ENCODE results near the gene ADGRL1.
"Not testable (repeated sequence)": the region's sequence is repeated elsewhere in the genome, so short reads cannot be mapped to it uniquely, and the experiment has no call there.

Gene ADGRL1

DNA sequence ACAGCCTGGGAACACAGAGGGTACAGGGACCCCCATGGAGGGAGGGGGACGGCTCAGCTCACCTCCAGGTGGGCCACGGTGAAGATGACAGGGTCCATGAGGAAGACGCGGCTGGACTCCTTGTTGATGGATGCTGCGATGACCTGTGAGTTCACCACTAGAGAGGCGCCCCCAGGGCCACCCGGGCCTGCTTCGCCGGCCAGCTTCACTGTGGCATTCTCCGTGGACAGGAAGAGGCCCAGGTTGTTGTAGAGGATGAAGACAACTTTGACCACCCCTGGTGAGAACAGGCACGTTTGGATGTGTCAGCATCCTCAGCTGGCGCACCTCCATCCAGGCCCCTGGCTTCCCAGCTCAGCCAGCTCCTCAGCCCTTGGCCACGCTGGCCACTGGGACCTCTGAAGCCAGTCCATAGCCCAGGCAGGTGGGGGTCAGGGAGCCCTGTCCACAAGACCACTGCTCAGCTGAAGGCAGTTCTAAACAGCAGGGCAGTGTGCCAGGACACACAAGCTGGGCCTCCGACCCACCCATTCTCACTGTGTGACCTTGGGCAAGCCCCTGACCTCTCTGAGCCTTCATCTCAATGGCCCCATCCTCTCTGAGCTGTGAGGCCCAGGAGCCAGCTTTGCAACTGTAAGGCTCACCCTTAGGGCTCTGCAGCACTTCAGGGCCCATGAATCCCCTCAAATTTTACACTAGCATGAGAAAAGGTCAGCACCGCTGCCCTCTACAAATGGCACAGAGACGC is 47.5 kb downstream of the ADGRL1 start:
- DNase-seq: no peak

- no peak for DNase-seq
These were observed 48.8 kb downstream of the ADGRL1 start for GRCh38 chr19:14156971-14157717.

GRCh38 chr19:14156122-14156521 is 49.8 kb downstream of the ADGRL1 start:
- no peak for DNase-seq

DNA sequence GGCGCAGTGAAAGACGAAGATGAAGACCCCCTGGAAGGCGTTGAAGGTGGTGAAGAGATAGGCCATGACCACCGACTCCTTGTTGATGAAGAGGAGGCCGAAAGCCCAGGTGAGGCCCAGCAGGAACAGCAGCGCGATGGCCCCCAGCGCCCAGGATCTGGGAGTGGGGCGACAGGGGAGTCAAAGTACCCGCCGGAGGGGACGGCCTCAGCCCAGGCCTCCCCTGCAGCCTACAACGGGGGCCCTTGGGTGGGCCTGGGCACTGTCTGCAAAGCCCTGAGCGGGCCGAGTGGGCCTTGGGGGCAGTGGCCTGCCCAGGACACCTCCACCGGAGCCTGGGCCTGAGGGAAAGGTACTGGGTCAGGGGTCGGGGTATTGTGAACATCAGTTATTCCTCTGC is 50.6 kb downstream of the ADGRL1 start:
- no peak for DNase-seq

- no peak for DNase-seq
These were observed 53.3 kb downstream of the ADGRL1 start for GRCh38 chr19:14152713-14153112.

DNA sequence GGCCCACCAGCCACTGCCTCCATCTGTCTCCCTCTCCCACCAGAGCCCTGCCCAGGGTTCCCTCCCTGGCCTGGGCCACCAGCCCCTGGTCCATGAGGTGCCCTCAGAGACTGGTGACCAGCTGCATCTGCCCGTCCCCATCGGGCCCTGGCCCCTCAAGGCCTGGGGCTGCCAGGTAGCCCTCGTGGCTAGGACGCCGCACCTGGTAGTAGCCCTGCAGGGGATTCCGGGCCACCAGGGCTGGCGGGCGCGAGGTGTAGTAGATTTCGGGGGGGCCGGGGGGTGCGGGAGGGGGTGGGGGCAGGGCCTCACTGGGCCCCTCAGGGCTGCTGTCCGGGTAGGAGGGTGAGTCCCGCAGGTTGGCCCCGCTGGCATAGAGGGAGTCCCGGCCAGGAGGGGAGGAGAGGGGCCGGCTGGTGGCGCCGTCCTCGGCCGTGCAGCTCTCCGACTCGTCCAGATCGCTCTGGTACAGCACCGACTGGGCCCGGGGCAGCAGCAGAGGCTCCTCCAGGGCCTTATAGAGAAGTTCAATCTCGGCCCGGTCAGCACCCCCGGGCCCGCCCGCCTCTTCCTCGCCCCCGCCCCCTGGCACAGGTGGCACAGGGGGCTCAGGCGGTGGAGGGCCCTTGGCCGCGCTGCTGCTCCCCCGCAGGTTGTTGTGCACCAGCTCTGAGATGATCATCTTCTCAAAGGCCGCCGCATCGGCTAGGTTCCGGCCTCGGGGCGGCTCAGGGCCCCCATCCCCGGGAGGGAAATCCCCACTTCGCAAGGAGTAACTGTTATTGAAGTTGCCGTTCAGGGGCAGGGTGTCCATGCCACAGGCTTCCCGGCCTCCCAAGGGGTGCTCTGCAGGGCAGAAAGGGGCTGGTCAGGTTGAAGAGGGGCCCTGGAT is 55.0 kb downstream of the ADGRL1 start:
- DNase-seq: no peak

GRCh38 chr19:14150041-14150769 is 55.8 kb downstream of the ADGRL1 start:
- DNase-seq: no peak

GRCh38 chr19:14149509-14149994 is 56.4 kb downstream of the ADGRL1 start:
- no peak for DNase-seq

- no peak for DNase-seq
These were observed 57.1 kb downstream of the ADGRL1 start for GRCh38 chr19:14148751-14149410.

DNA sequence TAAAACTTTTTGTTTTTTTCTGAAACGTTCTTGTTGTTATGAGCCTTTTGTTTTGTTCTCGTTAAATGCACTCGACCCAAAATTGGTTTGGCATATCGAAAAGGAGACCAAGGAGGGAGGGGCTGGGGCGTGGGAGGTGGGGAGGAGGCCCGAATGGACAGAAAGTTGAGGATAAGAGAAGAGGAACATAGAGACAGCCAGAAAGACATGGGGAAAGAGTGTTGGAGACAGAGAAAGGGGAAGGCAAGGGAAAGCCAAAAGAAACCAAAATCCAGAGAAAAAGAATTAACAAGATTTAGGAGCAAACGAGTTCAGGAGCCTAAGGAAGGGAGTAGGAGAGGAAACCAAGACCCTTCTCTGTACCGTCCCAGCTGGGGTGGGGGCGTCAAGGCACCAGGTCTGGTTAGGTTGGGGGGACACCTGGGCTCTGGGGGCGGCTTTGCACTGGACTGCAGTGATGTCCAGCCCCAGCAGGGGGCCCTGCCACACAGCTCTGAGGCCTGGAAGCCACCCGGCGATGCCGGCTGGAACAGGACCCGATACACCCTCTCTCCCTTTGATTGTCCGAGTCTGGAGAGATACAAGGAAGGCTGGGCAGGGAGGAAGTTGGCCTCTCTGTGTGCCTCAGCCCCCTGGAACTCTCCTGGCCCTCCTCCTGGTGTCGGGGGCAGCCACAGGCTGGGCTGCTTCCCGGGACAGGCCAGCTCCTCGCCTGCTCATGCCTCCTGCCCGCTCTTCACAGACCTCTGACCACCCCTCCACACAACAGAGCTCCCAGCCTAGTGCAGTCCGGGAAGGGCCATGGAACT is 58.0 kb downstream of the ADGRL1 start:
- DNase-seq: peak; percentile 18

DNA sequence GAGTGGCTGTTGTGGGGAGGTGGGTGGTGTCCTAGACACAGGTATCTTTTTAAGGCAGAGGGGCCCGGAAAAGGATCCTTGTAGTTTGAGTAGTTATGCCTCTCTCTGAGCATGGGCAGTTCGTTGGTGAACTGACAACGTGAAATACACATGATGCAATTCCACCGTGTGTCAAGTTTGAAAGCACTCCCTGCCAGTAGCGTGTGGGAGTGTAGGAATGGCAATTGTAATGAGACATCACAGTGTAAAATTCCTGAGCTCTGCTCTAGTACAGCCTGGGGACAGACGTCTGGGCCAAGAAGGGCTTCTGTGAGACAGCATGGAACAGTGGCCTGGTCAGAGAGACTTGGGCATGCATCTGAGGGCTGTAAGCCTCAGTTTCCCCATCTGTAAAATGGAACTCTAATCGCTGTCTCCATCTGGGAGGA is 59.2 kb downstream of the ADGRL1 start:
- no peak for DNase-seq

- DNase-seq: not testable (repeated sequence)
These were observed 59.8 kb downstream of the ADGRL1 start for GRCh38 chr19:14146169-14146568.

DNA sequence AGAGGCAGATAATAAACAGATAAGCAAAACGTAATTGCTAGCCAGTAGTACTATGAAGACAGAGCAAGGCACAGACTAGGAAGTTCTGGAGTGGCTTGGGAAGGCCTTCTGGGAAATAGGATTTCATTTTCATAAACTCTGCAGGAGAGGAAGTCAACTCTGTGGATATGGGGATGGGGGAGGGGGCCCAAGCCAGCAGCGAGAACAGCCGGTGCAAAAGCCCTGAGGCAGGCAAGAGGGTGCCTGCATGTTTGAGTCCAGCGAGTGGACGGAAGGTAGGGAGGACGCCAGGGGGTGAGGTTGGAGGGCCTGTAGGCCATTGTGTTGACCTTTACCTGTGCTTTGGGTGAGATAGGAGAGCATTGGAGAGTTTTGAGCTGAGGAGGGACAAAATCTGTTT is 60.6 kb downstream of the ADGRL1 start:
- no peak for DNase-seq

- no peak for DNase-seq
These were observed 63.4 kb downstream of the ADGRL1 start for GRCh38 chr19:14142262-14143190.

DNA sequence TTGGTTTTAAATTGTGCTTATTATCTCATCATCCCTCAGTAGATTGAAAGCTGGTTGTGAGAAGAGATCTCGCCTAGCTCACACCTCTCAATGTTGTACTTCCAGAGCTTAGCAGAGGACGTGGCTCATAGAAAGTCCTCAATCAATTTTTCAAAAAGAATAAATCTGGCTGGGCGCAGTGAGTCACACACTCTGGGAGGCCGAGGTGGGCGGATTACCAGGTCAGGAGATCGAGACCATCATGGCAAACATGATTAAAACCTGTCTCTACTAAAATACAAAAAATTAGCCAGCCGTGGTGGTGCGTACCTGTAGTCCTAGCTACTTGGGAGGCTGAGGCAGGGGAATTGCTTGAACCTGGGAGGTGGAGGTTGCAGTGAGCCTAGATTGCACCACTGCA is 64.9 kb downstream of the ADGRL1 start:
- no peak for DNase-seq

DNA sequence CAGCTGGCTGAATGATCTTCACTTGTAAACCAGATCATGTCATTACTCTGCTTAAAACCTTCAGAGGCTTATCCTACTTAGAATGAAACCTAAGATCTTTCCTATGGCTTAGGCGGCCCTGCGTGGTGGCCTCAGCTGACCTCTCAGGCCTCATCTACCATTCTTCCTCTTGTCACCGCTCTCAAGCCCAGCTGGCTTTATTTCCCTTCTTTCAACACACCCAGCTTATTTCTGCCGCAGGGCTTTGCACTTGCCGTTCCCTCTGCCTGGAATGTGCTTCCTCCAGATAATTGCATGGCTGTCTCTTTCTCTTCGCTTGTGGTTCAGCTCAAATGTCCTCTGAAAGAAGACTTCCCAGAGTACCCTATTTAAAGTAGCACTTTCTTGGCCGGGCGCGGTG is 66.0 kb downstream of the ADGRL1 start:
- DNase-seq: no peak

GRCh38 chr19:14138576-14139265 is 67.2 kb downstream of the ADGRL1 start:
- no peak for DNase-seq

DNA sequence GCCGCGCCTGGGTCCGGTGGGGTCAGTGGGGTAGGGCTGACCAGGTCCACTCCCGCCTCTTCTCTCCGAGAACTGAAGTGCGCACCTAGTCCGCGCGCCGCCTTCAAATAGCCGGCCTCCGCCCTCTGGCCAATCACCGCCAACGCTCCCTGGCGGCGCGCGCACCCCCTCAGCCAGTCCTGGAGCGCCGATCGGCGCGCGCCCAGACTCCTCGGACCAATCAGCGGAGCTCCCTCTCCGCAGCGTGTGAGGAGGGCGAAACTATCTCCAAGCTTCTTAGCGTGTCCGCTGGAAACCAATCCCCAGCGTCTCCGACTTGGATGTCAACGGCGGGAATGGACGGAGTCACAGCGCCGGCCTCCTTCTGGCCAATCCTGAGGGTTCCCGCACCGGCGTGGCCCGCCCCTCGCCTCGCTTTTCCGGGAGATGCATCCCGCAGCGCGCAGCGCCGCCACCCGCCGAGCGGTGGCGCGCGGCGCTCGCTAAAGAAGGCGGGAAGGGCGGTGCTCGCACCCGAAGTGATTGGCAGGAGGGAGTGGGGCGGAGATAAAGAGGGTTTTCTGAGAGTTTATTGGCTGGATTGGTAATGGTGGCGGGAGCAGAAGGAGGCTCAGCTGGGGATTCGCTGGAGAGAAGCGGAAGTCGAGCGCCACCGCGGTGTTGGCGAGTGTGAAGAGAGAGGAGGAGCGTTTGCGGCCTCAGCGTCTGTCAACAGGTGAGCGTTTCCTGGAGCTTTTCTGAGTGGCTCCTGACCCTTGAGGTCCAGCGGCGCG is 69.3 kb downstream of the ADGRL1 start, which contains the start of gene ASF1B:
Gene ASF1B (minus strand): TSS at position 81 of the 773 bp plus-strand sequence. CDS start 133 bp downstream, outside the sequence.
- DNase-seq: peak; percentile 99

Data from NCI-H2227 treated with DMSO at 0.1 percent for 48 hours (cell line).